HG03108 (cell line): Measurements from ENCODE around the gene GRM4.

Source experiments
- ATAC-seq: cut with Tn5 transposase; IDR thresholded peaks from one replicate; pipeline ENCODE4 v1.9.1; 2021; ENCODE audit warnings: moderate library complexity; ENCODE audit not compliant: unreplicated experiment

The GRM4 gene

DNA sequence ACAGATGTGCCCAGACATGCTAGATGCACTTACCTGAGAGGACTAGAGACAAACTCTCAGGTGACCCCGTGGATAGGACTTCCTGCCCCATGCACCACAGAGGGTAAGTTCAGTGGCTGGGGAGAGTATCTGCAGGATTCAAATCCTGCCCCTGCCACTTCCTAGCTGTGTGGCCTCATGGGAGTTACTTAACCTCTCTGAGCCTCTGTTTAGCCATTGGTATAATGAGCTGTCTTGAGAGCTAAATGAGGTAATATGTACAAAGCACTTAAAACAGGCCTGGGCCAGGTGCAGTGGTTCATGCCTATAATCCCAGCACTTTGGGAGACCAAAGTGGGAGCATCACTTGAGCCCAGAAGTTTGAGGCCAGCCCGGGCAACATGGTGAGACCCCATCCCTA, 59.3 kb downstream of the GRM4 start:
- no peak for ATAC-seq

DNA sequence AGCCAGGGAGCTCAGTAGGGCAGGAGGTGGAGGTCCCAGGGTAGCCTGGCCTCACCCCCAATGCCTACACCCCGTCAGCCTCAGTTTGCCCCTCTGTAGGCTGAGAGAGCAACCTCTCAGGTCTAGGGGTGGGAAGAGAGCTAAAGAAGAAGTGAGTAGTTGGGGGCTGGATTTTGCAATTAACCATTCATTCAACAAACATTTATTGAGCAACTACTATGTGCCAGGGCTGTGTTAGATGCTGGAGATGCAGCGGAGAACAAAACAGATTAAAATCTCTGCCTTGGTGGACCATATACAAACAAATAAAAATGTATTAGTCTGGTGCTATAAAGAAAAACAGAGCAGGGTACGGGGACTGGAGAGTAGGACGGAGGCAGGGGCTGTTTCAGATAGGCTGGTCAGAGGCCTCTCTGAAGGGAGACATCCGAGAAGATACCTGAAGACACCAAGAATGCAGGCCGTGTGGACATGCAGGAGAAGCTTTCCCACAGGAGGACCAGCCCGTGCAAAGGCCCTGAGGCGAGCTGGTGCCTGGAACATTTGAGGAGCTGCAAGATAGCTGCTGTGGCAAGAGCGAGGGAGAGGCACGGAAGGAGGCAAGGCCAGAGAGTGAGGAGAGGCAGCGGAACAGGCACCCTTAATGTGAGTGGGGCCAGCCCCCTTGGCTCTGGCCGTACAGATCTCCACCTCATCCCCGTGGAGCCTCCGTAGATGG, 60.3 kb downstream of the GRM4 start:
- ATAC-seq = no peak

- ATAC-seq = no peak
Observed at GRCh38 chr6:34084591-34085290, 61.1 kb downstream of the GRM4 start.

- ATAC-seq = no peak
Observed at GRCh38 chr6:34082864-34083626, 62.8 kb downstream of the GRM4 start.

GRCh38 chr6:34082348-34082747, 63.5 kb downstream of the GRM4 start:
- no peak for ATAC-seq

- no peak for ATAC-seq
Observed at GRCh38 chr6:34080357-34080756, 65.5 kb downstream of the GRM4 start.

DNA sequence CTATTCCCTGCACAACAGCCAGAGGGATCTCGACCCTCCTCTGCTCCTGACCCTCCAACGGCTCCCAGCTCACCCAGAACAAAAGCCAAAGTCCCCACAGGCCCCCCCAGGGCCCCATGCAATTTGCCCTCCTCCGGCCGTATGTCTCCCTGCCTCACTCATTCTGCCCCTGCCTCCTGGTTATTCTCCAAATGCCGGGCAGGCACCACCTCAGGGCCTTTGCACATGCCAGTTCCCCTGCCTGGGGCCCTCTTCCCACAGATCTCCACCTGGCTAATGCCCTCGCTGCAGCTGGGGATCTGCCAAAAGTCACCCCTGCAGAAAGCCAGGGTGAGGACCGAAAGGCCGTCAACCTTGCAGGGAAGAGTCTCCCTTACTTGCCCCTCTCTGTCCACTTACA, 66.0 kb downstream of the GRM4 start:
- ATAC-seq = no peak

GRCh38 chr6:34075906-34076305, 70.0 kb downstream of the GRM4 start:
- no peak for ATAC-seq

DNA sequence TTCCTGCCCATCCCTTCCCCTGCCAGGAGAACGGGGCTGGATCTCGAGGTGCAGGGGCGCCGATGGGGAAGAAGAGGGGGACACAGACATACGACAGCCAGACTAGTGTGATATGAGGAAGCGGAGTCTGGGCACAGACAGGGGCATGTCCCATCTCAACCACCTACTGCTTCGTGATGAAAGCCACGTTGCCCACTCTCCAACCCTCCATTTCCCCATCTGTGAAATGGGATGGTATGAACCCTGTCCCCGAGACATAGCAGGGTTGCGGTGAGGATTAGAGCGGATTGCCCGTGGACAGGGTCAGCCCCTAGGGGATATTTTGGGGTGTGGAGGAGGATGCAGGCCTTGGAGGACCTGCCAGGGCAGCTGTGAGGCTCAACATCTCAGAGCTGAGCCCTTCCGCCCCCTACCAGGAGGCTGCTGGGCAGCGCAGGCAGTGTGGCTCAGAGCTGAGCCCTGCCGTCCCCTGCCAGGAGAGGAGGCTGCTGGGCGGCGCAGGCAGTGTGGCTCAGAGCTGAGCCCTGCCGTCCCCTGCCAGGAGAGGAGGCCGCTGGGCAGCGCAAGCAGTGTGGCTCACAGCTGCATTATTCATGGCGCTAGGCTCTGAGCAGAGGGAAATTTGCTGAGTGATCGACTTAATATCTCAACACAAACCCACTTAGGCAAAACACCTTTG, 71.7 kb downstream of the GRM4 start:
- ATAC-seq = no peak

DNA sequence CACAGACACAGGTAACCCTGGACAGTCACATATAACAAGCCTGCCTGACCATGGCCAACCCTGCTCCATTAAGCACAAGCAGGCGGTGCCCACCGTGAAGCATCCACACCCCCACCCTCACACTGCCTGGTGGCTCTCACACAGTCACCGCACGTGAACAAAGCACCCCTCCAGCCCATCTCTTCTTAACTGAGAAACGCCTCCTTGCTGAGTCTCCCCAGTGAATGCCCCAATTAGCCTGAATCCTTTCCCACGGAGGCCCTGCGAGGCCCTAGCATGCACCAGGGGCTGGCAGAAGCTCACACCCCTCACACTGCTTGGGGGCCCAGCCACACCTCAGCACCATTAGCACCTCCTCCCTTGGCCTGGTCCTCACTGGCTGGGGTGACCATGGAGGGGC, 72.3 kb downstream of the GRM4 start:
- no peak for ATAC-seq

- no peak for ATAC-seq
Observed at GRCh38 chr6:34072727-34073126, 73.2 kb downstream of the GRM4 start.

DNA sequence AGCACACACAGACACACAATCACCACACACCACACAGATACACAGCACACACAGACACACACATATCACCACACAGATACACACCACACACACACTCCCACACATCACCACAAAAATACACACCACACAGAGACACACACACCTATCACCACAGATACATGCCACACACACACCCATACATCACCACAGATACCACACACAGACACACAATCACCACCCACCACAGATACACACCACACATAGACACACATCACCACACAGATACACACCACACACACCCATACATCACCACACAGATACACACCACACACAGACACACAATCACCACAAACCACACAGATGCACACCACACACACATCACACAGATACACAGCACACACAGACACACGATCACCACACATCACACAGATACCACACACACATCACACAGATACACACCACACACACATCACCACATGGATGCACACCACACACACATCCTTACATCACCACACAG, 74.0 kb downstream of the GRM4 start:
- ATAC-seq = no peak

- no peak for ATAC-seq
Observed at GRCh38 chr6:34071136-34071883, 74.6 kb downstream of the GRM4 start.

- ATAC-seq = no peak
Observed at GRCh38 chr6:34070315-34071135, 75.4 kb downstream of the GRM4 start.

DNA sequence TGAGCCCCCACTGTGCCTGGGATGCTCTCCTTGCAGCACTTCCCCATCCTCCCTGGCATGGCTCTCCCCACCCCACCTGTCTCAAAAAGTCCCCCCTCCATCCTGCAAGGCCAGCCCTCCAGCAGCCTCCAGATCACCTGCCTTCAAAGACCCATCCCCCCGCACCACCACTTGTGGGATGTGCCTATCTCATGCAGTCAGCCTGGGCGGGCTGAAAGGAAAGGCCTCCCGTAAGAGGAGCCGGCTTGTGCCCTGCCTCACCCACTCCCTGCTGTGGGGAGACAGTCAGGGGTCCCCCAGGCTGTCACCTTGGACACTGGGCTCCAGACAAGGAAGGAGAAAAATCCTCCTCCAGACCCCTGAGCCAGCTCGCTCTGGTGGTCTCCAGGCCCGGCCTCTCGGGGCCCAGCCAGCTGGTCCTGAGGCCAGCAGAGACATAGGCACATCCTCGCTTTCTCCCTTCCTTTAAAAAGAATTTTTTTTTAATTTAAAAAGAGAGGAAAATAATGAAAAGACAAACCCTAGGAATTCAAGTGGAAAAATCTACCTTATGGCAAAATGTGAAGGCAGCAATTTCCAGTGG, 77.3 kb downstream of the GRM4 start:
- no peak for ATAC-seq

DNA sequence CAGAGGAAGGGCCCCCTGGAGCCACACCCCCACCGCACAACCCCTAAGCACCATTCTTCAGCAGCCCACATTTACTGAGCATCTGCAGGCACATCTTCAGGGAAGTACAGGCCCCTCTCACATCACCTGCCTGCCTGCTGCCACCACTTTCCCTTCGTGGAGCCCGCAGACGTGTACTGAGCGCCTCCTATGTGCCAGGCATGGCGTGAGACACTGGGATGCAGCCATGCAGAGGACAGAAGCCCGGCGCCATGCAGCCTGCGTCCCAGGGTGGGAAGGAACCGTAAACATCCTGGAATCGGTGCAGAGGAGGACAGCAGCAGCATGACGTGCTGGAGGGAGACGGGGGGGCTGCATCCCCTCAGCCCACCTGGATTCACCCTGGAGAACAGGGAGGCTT, 78.1 kb downstream of the GRM4 start:
- no peak for ATAC-seq

GRCh38 chr6:34066772-34067770, 78.8 kb downstream of the GRM4 start:
- ATAC-seq = no peak

- ATAC-seq = no peak
Observed at GRCh38 chr6:34066218-34066571, 79.7 kb downstream of the GRM4 start.
